ENCODE results near the gene RND3.

DNA sequence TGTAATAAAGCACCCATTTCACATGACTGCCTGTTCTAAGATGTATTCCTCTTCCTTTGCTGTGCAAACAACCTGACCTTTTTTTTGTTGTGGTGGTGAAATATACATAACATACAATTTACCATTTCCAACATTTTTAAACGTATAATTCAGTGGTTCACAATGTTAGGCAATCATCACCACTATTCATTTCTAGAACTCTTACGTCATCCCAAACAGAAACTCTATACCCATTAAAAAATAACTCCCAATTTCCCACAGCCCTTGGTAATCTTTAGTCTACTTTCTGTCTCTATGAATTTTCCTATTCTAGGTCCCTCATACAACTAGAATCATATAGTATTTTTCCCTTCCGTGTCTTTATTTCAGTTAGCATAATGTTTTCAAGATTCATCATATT, 36.7 kb downstream of the RND3 start:
- TF ChIP-seq, protein P1, sequence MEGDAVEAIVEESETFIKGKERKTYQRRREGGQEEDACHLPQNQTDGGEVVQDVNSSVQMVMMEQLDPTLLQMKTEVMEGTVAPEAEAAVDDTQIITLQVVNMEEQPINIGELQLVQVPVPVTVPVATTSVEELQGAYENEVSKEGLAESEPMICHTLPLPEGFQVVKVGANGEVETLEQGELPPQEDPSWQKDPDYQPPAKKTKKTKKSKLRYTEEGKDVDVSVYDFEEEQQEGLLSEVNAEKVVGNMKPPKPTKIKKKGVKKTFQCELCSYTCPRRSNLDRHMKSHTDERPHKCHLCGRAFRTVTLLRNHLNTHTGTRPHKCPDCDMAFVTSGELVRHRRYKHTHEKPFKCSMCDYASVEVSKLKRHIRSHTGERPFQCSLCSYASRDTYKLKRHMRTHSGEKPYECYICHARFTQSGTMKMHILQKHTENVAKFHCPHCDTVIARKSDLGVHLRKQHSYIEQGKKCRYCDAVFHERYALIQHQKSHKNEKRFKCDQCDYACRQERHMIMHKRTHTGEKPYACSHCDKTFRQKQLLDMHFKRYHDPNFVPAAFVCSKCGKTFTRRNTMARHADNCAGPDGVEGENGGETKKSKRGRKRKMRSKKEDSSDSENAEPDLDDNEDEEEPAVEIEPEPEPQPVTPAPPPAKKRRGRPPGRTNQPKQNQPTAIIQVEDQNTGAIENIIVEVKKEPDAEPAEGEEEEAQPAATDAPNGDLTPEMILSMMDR (IDR thresholded peaks at IDR 0.05): no peak
- no peak for TF ChIP-seq POLR2A (IDR thresholded peaks at IDR 0.05)
